Ishikawa (cell line): Measurements from ENCODE around the gene KIRREL3.

Experiments
- CREB1 ChIP-seq: IDR thresholded peaks from 2 replicates; pipeline ENCODE4 v1.6.1; 2012; ENCODE audit warnings: low read depth
- TAF1 ChIP-seq: IDR thresholded peaks from 2 replicates; pipeline ENCODE4 v1.6.1; 2012; ENCODE audit warnings: low read depth, mild to moderate bottlenecking

- TF ChIP-seq CREB1 = no peak
- no peak for TF ChIP-seq TAF1
These were observed 472.9 kb downstream of the KIRREL3 start for GRCh38 chr11:126527651-126528050.
